Measurements from ENCODE around the gene FYB2.
A peak's percentile ranks its signal among the peaks of the same experiment; 100 is the strongest.

FYB2 gene

DNA sequence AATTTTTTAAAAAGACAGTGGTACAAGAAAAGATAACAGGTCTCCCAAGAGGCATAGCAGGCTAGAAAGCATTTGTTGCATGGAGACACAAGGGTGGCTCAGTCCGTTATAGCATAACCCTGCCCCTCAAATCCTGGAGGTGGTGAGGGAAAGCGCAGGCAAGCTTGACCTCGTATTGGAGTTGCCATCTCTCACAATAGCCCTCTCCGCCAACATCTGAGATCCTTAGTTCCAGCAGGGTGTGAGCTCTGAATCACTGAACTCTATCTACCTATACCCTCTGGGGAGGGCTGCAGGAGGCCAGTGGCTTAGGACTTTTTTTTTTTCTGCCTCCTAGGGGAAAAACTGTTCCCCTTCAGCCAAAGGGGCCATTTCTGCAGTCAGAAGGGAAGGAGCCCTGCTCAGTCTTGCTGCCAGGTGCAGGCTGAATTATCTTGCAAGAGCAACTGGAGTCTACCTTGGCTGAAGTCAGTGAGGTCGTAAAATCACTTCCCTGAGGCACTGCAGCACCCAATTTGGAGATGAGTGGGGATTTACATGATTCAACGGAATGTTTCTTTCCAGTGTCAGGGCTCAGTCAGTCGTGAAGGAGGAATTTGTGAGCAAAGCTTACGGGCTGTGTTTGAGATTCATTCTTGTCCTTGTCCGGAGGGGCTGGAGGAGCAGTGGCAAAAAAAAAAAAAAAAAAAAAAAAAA is 18.2 kb upstream of the FYB2 start:
- TF ChIP-seq CTCF (IDR thresholded peaks at IDR 0.05; ENCODE audit: borderline replicate concordance, control extremely low read depth, extremely low read depth, insufficient read depth, missing control alignments), result no peak
- in situ Hi-C loops (cut with MboI; ENCODE audit: low sequenced_read_pairs, unreplicated experiment), result loop anchor here (25.0 kb wide), 1 partner anchor 1200 kb away; no protein-coding TSS in a partner anchor
- DNase-seq (ENCODE audit: low spot score), result no peak

DNA sequence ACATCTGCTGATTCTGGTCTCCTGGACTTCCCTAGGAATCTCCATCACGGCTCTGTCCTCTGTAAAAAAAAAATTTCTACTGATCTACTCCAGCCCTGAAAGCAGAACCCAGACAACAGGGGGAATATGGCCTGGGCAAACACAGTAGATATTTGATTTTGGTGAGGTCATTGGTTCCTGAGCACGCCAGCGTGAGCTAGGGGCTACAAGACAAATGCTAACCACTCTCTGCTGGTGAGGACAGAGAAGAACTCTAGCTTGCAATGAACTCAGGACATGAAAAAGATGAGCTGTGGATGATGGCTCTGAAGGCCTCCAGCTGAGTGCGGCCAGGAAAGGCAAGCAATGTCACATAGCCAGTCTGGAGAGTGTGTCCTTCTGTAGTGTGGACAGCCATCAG is 17.2 kb upstream of the FYB2 start:
- DNase-seq (ENCODE audit: low spot score), result no peak
- TF ChIP-seq CTCF (IDR thresholded peaks at IDR 0.05; ENCODE audit: borderline replicate concordance, control extremely low read depth, extremely low read depth, insufficient read depth, missing control alignments), result no peak
- in situ Hi-C loops (cut with MboI; ENCODE audit: low sequenced_read_pairs, unreplicated experiment), result loop anchor here (25.0 kb wide), 1 partner anchor 1201 kb away; no protein-coding TSS in a partner anchor

DNA sequence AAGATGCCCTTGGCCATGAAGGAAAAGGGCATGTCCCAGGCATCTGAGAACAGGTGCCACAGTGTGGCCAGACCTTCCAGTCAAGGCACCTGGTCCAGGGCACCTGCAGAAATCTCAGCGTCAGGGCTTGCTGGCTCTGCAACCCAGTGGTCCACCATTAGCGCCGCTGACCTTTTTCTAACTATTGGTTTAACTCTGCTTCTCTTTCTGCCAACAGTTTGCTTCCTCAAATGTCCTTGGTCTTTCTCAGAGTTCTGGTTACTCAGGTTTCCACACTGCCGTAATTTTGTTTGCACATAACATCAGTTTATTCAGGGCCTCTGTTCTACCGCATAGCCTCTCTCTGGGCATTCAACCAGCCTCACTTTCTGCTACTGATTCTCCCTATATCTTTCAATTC is 16.5 kb upstream of the FYB2 start:
- TF ChIP-seq CTCF (IDR thresholded peaks at IDR 0.05; ENCODE audit: borderline replicate concordance, control extremely low read depth, extremely low read depth, insufficient read depth, missing control alignments), result no peak
- in situ Hi-C loops (cut with MboI; ENCODE audit: low sequenced_read_pairs, unreplicated experiment), result loop anchor here (25.0 kb wide), 1 partner anchor 1202 kb away; no protein-coding TSS in a partner anchor
- DNase-seq (ENCODE audit: low spot score), result no peak

- in situ Hi-C loops (cut with MboI; ENCODE audit: low sequenced_read_pairs, unreplicated experiment), result loop anchor here (25.0 kb wide), 1 partner anchor 1203 kb away; no protein-coding TSS in a partner anchor
- DNase-seq (ENCODE audit: low spot score), result no peak
- no peak for TF ChIP-seq CTCF (IDR thresholded peaks at IDR 0.05; ENCODE audit: borderline replicate concordance, control extremely low read depth, extremely low read depth, insufficient read depth, missing control alignments)
These were observed 15.1 kb upstream of the FYB2 start for GRCh38 chr1:56834137-56834900.

GRCh38 chr1:56833088-56833487 is 13.9 kb upstream of the FYB2 start:
- DNase-seq (ENCODE audit: low spot score), result no peak
- in situ Hi-C loops (cut with MboI; ENCODE audit: low sequenced_read_pairs, unreplicated experiment), result loop anchor here (25.0 kb wide), 1 partner anchor 1204 kb away; no protein-coding TSS in a partner anchor
- no peak for TF ChIP-seq CTCF (IDR thresholded peaks at IDR 0.05; ENCODE audit: borderline replicate concordance, control extremely low read depth, extremely low read depth, insufficient read depth, missing control alignments)

DNA sequence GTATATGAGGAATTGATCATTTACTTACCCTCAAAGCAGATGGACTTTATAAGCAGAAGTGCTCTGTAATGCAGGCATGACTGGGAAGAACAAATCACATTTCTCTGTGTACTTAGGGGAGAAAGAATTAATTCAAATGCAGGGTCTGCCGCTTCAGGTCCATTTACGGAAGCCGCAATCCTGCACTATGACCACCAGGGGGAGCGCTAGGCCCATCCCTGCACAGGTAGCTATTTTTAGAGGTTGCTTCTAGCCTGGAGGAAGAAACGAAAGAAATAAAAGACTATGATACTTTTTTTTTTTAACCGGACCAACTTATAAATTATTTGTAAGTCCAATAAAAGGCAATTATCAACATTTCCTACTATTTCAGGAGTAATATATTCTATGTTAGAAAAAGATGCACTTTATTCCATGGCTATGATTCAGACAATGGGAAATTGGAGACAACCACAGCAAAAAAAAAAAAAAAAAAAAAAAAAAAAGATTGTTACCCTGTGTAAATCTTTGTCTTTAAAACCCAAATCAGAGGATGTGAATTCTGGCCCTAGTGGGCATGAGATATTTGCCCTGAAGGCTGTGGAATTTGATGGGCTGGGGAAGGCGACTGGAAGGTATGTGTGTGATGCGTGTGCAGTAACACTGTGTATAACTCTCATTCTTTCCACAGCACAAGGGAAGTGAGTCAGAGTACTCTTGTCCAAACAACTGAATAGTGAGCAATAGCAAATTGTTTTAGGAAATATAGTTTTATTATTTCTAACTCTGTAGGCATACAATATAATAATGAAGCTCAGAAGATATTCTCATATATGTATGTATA is 12.9 kb upstream of the FYB2 start:
- in situ Hi-C loops (cut with MboI; ENCODE audit: low sequenced_read_pairs, unreplicated experiment), result loop anchor here (25.0 kb wide), 1 partner anchor 1205 kb away; no protein-coding TSS in a partner anchor
- peak; percentile 74 for DNase-seq (ENCODE audit: low spot score)

More for the DNA sequence above, 12.9 kb upstream of the FYB2 start:
- peak; percentile 92 for TF ChIP-seq CTCF (IDR thresholded peaks at IDR 0.05; ENCODE audit: borderline replicate concordance, control extremely low read depth, extremely low read depth, insufficient read depth, missing control alignments)

Measured in GM13976 (cell line).